Hepatocyte (in vitro differentiated cells): ENCODE results near the gene SLC12A5. TPM values are rescaled to one million over a fixed set of nuclear protein-coding genes. Genes with fewer than 3 reads are reported as not detected.

Source experiments
- DNase-seq: peaks from one replicate; pipeline ENCODE4 v3.0.0-alpha.2; 2016; ENCODE audit warnings: low spot score
- H2AFZ ChIP-seq: fragments of 200-600 bp; sonication (generic); 2 replicates; pipeline ENCODE4 v1.6.0; 2016; ENCODE audit warnings: antibody characterized with exemption, mild to moderate bottlenecking
- H3K27ac ChIP-seq: fragments of 200-600 bp; sonication (generic); 2 replicates; pipeline ENCODE4 v1.5.1; 2016; ENCODE audit warnings: mild to moderate bottlenecking
- H3K27me3 ChIP-seq: fragments of 200-600 bp; sonication (generic); 2 replicates; pipeline ENCODE4 v1.6.1; 2016
- H3K36me3 ChIP-seq: fragments of 200-600 bp; sonication (generic); replicated peaks from 2 replicates; pipeline ENCODE4 v1.5.1; 2016; ENCODE audit warnings: low read depth; ENCODE audit not compliant: insufficient read depth
- H3K4me1 ChIP-seq: fragments of 200-600 bp; sonication (generic); 2 replicates; pipeline ENCODE4 v1.5.1; 2016; ENCODE audit warnings: mild to moderate bottlenecking, moderate library complexity; ENCODE audit not compliant: insufficient read depth
- H3K4me2 ChIP-seq: fragments of 200-600 bp; sonication (generic); 2 replicates; pipeline ENCODE4 v1.6.0; 2016
- H3K4me3 ChIP-seq: fragments of 200-600 bp; sonication (generic); 2 replicates; pipeline ENCODE4 v1.5.1; 2016; ENCODE audit warnings: mild to moderate bottlenecking
- H3K79me2 ChIP-seq: fragments of 200-600 bp; sonication (generic); 2 replicates; pipeline ENCODE4 v1.6.0; 2017; ENCODE audit warnings: mild to moderate bottlenecking
- H3K9me2 ChIP-seq: fragments of 200-600 bp; sonication (generic); replicated peaks from 2 replicates; pipeline ENCODE4 v1.6.0; 2017; ENCODE audit warnings: mild to moderate bottlenecking; ENCODE audit not compliant: insufficient read depth
- H3K9me3 ChIP-seq: fragments of 200-600 bp; sonication (generic); 2 replicates; pipeline ENCODE4 v1.5.1; 2016; ENCODE audit warnings: low read depth, mild to moderate bottlenecking
- H4K20me1 ChIP-seq: fragments of 200-600 bp; sonication (generic); 2 replicates; pipeline ENCODE4 v1.6.0; 2016; ENCODE audit warnings: mild to moderate bottlenecking; ENCODE audit not compliant: insufficient read depth, poor library complexity, severe bottlenecking
- CTCF ChIP-seq: fragments of 200-600 bp; sonication (generic); IDR thresholded peaks from 2 replicates; pipeline ENCODE4 v1.5.1; 2016; ENCODE audit warnings: antibody characterized with exemption, mild to moderate bottlenecking; ENCODE audit not compliant: poor library complexity
- EZH2 ChIP-seq: fragments of 200-600 bp; sonication (generic); IDR thresholded peaks from 2 replicates; pipeline ENCODE4 v1.6.1; 2016; ENCODE audit warnings: antibody characterized with exemption, mild to moderate bottlenecking, borderline replicate concordance
- EZH2phosphoT487 ChIP-seq: fragments of 200-600 bp; sonication (generic); IDR thresholded peaks from one replicate; pipeline ENCODE4 v1.6.1; 2018; ENCODE audit warnings: antibody characterized with exemption, mild to moderate bottlenecking, low read depth, moderate library complexity; ENCODE audit not compliant: unreplicated experiment, severe bottlenecking
- WGBS: methylation state at CpG from one replicate; pipeline ENCODE4 v1.1.6; 2016; ENCODE audit warnings: low lambda C conversion rate; ENCODE audit errors: missing lambda C conversion rate; 5-methylcytosine and 5-hydroxymethylcytosine counted together
- polyA plus RNA-seq: library from polyadenylated mRNA; unstranded; fragments of >200 nt; fragmentation: Nextera tagmentation; extraction: Ambion mirVana; gene quantifications from 2 replicates; pipeline ENCODE4 v1.2.1, GENCODE V29; 2016
- total RNA-seq: library from RNA; depleted of rRNA; stranded (reverse); fragments of >200 nt; gene quantifications from 2 replicates; pipeline ENCODE4 v1.2.3, GENCODE V29; 2014

Gene SLC12A5
- total and polyA plus RNA-seq, 2 experiments from 2014 or later = 0.57 to 3.1 TPM

DNA sequence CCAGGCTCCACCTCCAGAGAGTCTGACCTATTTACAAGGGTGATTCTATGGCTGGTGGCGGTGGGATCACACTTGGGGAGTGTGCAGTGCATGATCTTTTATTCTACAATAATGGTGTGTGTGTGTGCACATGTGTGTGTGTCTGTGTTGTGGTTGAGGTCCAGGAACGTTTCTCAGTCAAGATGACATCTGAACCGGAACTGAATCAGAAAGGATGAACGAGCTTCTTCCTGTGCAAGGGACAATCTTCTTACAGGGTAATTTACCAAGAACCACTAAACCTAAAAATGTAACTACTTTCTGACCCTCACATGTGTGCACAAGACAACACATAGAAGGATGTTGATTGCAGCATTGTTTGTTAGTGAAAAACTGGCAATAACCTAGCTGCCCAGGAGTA, 11.7 kb upstream of the SLC12A5 start:
- TF ChIP-seq EZH2phosphoT487 (no peak), EZH2 (no peak), CTCF (no peak)

GRCh38 chr20:46018112-46018511, 10.9 kb upstream of the SLC12A5 start:
- TF ChIP-seq EZH2phosphoT487 (no peak), CTCF (no peak), EZH2 (no peak)
- no peak for DNase-seq
- Histone ChIP-seq H3K79me2 (no peaks in the 10 kb centered on the region), H3K4me3 (no peak overlapping the region), H3K27ac (no peak overlapping the region), H3K9me2 (no peaks in the 10 kb centered on the region), H3K36me3 (no peaks in the 10 kb centered on the region), H3K4me2 (no peak overlapping the region), H3K9me3 (no peaks in the 10 kb centered on the region), H4K20me1 (no peaks in the 10 kb centered on the region), H2AFZ (no peak overlapping the region), H3K4me1 (peaks cover 14% of the 10 kb centered on the region), H3K27me3 (peaks cover 32% of the 10 kb centered on the region)
- 58% methylated on average over 4 of the region's 4 CpGs for WGBS

More for the DNA sequence above, 11.7 kb upstream of the SLC12A5 start:
- no peak overlapping the region for H3K4me2 ChIP-seq
- H3K9me2 ChIP-seq = no peaks in the 10 kb centered on the region
- WGBS = 82% methylated on average over 4 of the region's 4 CpGs
- peaks cover 36% of the 10 kb centered on the region for H3K27me3 ChIP-seq
- H3K36me3 ChIP-seq = no peaks in the 10 kb centered on the region
- H2AFZ ChIP-seq = no peak overlapping the region
- no peaks in the 10 kb centered on the region for H3K9me3 ChIP-seq
- H3K27ac ChIP-seq = no peak overlapping the region
- DNase-seq = no peak
- H3K4me3 ChIP-seq = no peak overlapping the region
- no peaks in the 10 kb centered on the region for H4K20me1 ChIP-seq
- H3K4me1 ChIP-seq = peaks cover 10% of the 10 kb centered on the region
- no peaks in the 10 kb centered on the region for H3K79me2 ChIP-seq

DNA sequence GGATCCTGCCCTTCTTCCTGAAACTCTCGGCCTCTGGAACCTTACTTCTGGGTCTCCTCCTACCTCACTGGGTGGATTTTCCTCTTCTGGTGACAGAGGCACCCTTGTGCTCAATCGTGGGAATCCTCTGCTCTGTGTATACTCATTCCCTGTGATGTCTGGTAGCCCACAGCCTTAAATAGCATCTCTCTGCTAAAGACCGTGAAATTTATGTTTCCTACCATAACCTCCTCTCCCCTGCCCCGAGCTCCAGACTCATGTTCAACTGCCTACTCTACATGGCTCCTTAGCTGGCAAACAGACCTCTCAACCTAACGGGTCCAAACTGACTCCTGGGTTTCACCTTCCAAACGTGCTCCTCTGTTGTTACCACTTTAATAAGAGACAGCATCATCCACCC, 10.4 kb upstream of the SLC12A5 start:
- Histone ChIP-seq H3K27ac (no peak overlapping the region), H3K9me2 (no peaks in the 10 kb centered on the region), H4K20me1 (no peaks in the 10 kb centered on the region), H2AFZ (no peak overlapping the region), H3K79me2 (no peaks in the 10 kb centered on the region), H3K36me3 (no peaks in the 10 kb centered on the region), H3K4me2 (no peak overlapping the region), H3K27me3 (peaks cover 32% of the 10 kb centered on the region), H3K9me3 (no peaks in the 10 kb centered on the region), H3K4me1 (peaks cover 12% of the 10 kb centered on the region), H3K4me3 (no peak overlapping the region)
- no peak for DNase-seq
- WGBS = 76% methylated on average over 6 of the region's 6 CpGs
- TF ChIP-seq EZH2phosphoT487 (no peak), EZH2 (no peak), CTCF (no peak)

DNA sequence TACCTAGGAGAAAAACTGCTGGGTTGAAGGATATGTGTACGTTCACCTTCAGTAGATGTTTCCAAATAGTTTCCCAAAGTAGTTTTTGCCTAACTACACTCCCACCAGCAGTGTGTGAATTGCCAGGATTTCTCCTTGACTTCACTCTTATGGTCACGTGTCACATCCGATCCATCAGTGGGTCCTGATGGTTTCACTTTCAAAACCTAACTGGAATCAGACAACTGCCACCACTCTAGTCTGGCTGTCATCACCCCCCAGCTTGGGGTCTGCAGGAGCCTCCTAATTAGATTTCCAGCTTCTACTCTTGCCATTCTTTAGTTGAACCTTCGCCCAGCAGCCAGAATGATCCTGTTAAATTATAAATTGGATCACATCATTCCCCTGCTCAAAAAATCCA, 8.5 kb upstream of the SLC12A5 start:
- Histone ChIP-seq H3K9me2 (no peaks in the 10 kb centered on the region), H3K36me3 (no peaks in the 10 kb centered on the region), H3K79me2 (no peaks in the 10 kb centered on the region), H3K4me2 (no peak overlapping the region), H3K4me3 (no peak overlapping the region), H3K9me3 (no peaks in the 10 kb centered on the region), H2AFZ (no peak overlapping the region), H3K27me3 (peaks cover 36% of the 10 kb centered on the region), H4K20me1 (no peaks in the 10 kb centered on the region), H3K4me1 (peaks cover 7% of the 10 kb centered on the region), H3K27ac (no peak overlapping the region)
- 91% methylated on average over 4 of the region's 4 CpGs for WGBS
- TF ChIP-seq EZH2phosphoT487 = no peak
- TF ChIP-seq CTCF = no peak
- TF ChIP-seq EZH2 = no peak
- DNase-seq = no peak
